HEK293 (cell line): ENCODE measurements around the gene PRR27.

Source experiments
- CTCF ChIA-PET: fragments of 350-600 bp; formaldehyde crosslinking; extraction: SDS; loops from one replicate; lab custom pipeline; 2021; ENCODE audit warnings: antibody characterized with exemption; lab: Yijun Ruan, JAX
- POLR2A ChIA-PET: fragments of 300-600 bp; formaldehyde crosslinking; extraction: SDS; loops from one replicate; lab custom pipeline; 2020; ENCODE audit warnings: antibody characterized with exemption, inconsistent platforms; lab: Yijun Ruan, JAX
- H3K27ac ChIP-seq: fragments of 200-500 bp; sonication (Bioruptor generic); 2 replicates; pipeline ENCODE4 v1.5.1; 2014; ENCODE audit warnings: low read depth, low read length, control low read depth, inconsistent platforms; ENCODE audit errors: extremely low read depth
- H3K36me3 ChIP-seq, 2 experiments: fragments of 200-500 bp in 1 of 2; sonication (Bioruptor generic) in 1 of 2; 1 replicate in 1 of 2; 2 replicates in 1 of 2; pipeline ENCODE4 v1.5.1; 2014 to 2017; ENCODE audit warnings: inconsistent platforms in 2 of 2, low read length in 2 of 2; ENCODE audit not compliant: control insufficient read depth in 2 of 2, insufficient read depth in 1 of 2
- H3K4me1 ChIP-seq: fragments of 200-500 bp; sonication (Bioruptor generic); 2 replicates; pipeline ENCODE4 v1.5.1; 2014; ENCODE audit warnings: mild to moderate bottlenecking, low read length, inconsistent platforms; ENCODE audit not compliant: control insufficient read depth, insufficient read depth
- H3K4me3 ChIP-seq: 2 replicates; pipeline ENCODE4 v1.5.1; 2011; ENCODE audit warnings: low read depth, mild to moderate bottlenecking, control low read depth, low read length, moderate library complexity
- H3K9me3 ChIP-seq: fragments of 200-500 bp; sonication (Bioruptor generic); 2 replicates; pipeline ENCODE4 v1.5.1; 2014; ENCODE audit warnings: low read depth, low read length, inconsistent platforms; ENCODE audit not compliant: control insufficient read depth, insufficient read depth
- GLI4 ChIP-seq: fragments of 450-650 bp; formaldehyde crosslinking; IDR thresholded peaks from 2 replicates; pipeline ENCODE4 v1.5.1; 2016; ENCODE audit warnings: missing biosample characterization, missing genetic modification characterization
- MZF1 ChIP-seq: fragments of 450-650 bp; formaldehyde crosslinking; IDR thresholded peaks from 2 replicates; pipeline ENCODE4 v1.5.1; 2017; ENCODE audit warnings: missing biosample characterization, missing genetic modification characterization, borderline replicate concordance
- RBAK ChIP-seq: fragments of 450-650 bp; formaldehyde crosslinking; IDR thresholded peaks from 2 replicates; pipeline ENCODE4 v1.5.1; 2016; ENCODE audit warnings: missing biosample characterization, missing genetic modification characterization
- SP3 ChIP-seq: fragments of 450-650 bp; formaldehyde crosslinking; IDR thresholded peaks from 2 replicates; pipeline ENCODE4 v1.5.1; 2016; ENCODE audit warnings: missing biosample characterization, missing genetic modification characterization
- YY2 ChIP-seq: fragments of 450-650 bp; formaldehyde crosslinking; IDR thresholded peaks from 2 replicates; pipeline ENCODE4 v1.5.1; 2016; ENCODE audit warnings: missing biosample characterization, missing genetic modification characterization
- ZFP3 ChIP-seq: fragments of 450-650 bp; formaldehyde crosslinking; IDR thresholded peaks from 2 replicates; pipeline ENCODE4 v1.5.1; 2016; ENCODE audit warnings: low read depth, missing biosample characterization, missing genetic modification characterization
- ZNF184 ChIP-seq: fragments of 450-650 bp; IDR thresholded peaks from 2 replicates; pipeline ENCODE4 v1.5.1; 2018; ENCODE audit warnings: missing biosample characterization, mild to moderate bottlenecking, missing genetic modification characterization
- ZNF19 ChIP-seq: fragments of 450-650 bp; formaldehyde crosslinking; IDR thresholded peaks from 2 replicates; pipeline ENCODE4; 2016; ENCODE audit warnings: missing biosample characterization, missing genetic modification characterization, low read depth
- ZNF214 ChIP-seq: fragments of 450-650 bp; formaldehyde crosslinking; IDR thresholded peaks from 2 replicates; pipeline ENCODE4 v1.5.1; 2017; ENCODE audit warnings: missing biosample characterization, mild to moderate bottlenecking, missing genetic modification characterization, borderline replicate concordance
- ZNF274 ChIP-seq, 2 experiments: fragments of 200-500 bp in 1 of 2; fragments of 450-650 bp in 1 of 2; sonication (Bioruptor generic) in 1 of 2; formaldehyde crosslinking in 1 of 2; IDR thresholded peaks; 2 replicates each; pipeline versions ENCODE4 v1.5.1 to v1.6.1; 2014 to 2016; ENCODE audit warnings: borderline replicate concordance in 1 of 2, inconsistent platforms in 1 of 2, low read length in 1 of 2, missing biosample characterization in 1 of 2, missing genetic modification characterization in 1 of 2
- ZNF391 ChIP-seq: fragments of 450-650 bp; formaldehyde crosslinking; IDR thresholded peaks from 2 replicates; pipeline ENCODE4 v1.5.1; 2016; ENCODE audit warnings: low read depth, missing biosample characterization, missing genetic modification characterization, borderline replicate concordance
- ZNF416 ChIP-seq: fragments of 450-650 bp; formaldehyde crosslinking; IDR thresholded peaks from 2 replicates; pipeline ENCODE4 v1.5.1; 2016; ENCODE audit warnings: missing biosample characterization, missing genetic modification characterization
- ZNF423 ChIP-seq: fragments of 450-650 bp; formaldehyde crosslinking; IDR thresholded peaks from 2 replicates; pipeline ENCODE4 v1.5.1; 2016; ENCODE audit warnings: missing biosample characterization, missing genetic modification characterization
- ZNF521 ChIP-seq: fragments of 450-650 bp; formaldehyde crosslinking; IDR thresholded peaks from 2 replicates; pipeline ENCODE4 v1.5.1; 2017; ENCODE audit warnings: missing biosample characterization, mild to moderate bottlenecking, missing genetic modification characterization
- ZNF548 ChIP-seq: fragments of 450-650 bp; formaldehyde crosslinking; IDR thresholded peaks from 2 replicates; pipeline ENCODE4 v1.5.1; 2016; ENCODE audit warnings: missing biosample characterization, missing genetic modification characterization
- ZNF654 ChIP-seq: fragments of 450-650 bp; formaldehyde crosslinking; IDR thresholded peaks from 2 replicates; pipeline ENCODE4 v1.5.1; 2016; ENCODE audit warnings: low read depth, missing biosample characterization, missing genetic modification characterization
- ZNF792 ChIP-seq: fragments of 450-650 bp; formaldehyde crosslinking; IDR thresholded peaks from 2 replicates; pipeline ENCODE4 v1.5.1; 2016; ENCODE audit warnings: missing biosample characterization, missing genetic modification characterization
- ZNF830 ChIP-seq: fragments of 450-650 bp; IDR thresholded peaks from 2 replicates; pipeline ENCODE4 v1.5.0; 2018; ENCODE audit warnings: missing biosample characterization, missing genetic modification characterization, low read depth, mild to moderate bottlenecking, moderate library complexity
- TF ChIP-seq, protein P1 (sequence below): fragments of 450-650 bp; formaldehyde crosslinking; IDR thresholded peaks from 2 replicates; pipeline ENCODE4 v1.5.1; 2016; ENCODE audit warnings: missing biosample characterization, missing genetic modification characterization
- TF ChIP-seq, protein P2 (sequence below): fragments of 450-650 bp; formaldehyde crosslinking; IDR thresholded peaks from 2 replicates; pipeline ENCODE4 v1.5.1; 2016; ENCODE audit warnings: missing biosample characterization, missing genetic modification characterization
- TF ChIP-seq, protein P3 (sequence below): fragments of 450-650 bp; formaldehyde crosslinking; IDR thresholded peaks from 2 replicates; pipeline ENCODE4 v1.5.1; 2017; ENCODE audit warnings: missing biosample characterization, missing genetic modification characterization
- TF ChIP-seq, protein P4 (sequence below): fragments of 450-650 bp; formaldehyde crosslinking; IDR thresholded peaks from 2 replicates; pipeline ENCODE4 v1.5.1; 2016; ENCODE audit warnings: missing biosample characterization, missing genetic modification characterization
- TF ChIP-seq, protein P5 (sequence below): fragments of 450-650 bp; formaldehyde crosslinking; IDR thresholded peaks from 2 replicates; pipeline ENCODE4 v1.5.1; 2016; ENCODE audit warnings: missing biosample characterization, missing genetic modification characterization
- TF ChIP-seq, protein P6 (sequence below): fragments of 450-650 bp; formaldehyde crosslinking; conservative IDR thresholded peaks from 2 replicates; pipeline ENCODE4 v1.5.1; 2016; ENCODE audit warnings: low read depth, missing biosample characterization, missing genetic modification characterization
- TF ChIP-seq, protein P7 (sequence below): fragments of 450-650 bp; formaldehyde crosslinking; IDR thresholded peaks from 2 replicates; pipeline ENCODE4 v1.5.1; 2016; ENCODE audit warnings: missing biosample characterization, missing genetic modification characterization

PRR27 gene

DNA sequence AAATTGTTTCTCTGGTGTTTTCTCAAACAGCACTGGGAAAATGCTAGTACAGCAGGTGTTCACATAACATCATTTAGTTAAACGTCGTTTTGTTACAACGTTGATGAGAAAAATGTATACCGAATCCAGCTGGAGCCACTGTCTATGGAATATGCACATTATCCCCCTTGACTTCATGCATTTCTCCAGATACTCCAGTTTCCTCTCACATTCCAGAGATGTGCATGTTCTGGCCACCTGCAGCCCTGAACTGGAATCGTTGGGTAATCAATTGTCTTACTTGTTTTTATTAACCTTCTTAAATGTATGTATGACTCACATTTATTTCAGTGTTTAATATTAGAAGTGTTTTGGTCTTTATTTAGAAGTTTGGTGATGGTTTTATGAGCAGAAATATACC is 23.1 kb downstream of the PRR27 start (continued):
- TF ChIP-seq, protein P1, sequence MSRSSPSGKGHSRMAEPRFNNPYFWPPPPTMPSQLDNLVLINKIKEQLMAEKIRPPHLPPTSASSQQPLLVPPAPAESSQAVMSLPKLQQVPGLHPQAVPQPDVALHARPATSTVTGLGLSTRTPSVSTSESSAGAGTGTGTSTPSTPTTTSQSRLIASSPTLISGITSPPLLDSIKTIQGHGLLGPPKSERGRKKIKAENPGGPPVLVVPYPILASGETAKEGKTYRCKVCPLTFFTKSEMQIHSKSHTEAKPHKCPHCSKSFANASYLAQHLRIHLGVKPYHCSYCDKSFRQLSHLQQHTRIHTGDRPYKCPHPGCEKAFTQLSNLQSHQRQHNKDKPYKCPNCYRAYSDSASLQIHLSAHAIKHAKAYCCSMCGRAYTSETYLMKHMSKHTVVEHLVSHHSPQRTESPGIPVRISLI = no peak
- TF ChIP-seq ZNF214 (tag by site-specific recombination) (no peak), ZFP3 (tag by site-specific recombination) (no peak), ZNF391 (tag by site-specific recombination) (no peak), RBAK (tag by site-specific recombination) (no peak), MZF1 (tag by site-specific recombination) (no peak), SP3 (tag by site-specific recombination) (no peak), ZNF792 (tag by site-specific recombination) (no peak), ZNF416 (no peak), ZNF654 (tag by site-specific recombination) (no peak), ZNF548 (tag by site-specific recombination) (no peak)
- TF ChIP-seq, protein P2, sequence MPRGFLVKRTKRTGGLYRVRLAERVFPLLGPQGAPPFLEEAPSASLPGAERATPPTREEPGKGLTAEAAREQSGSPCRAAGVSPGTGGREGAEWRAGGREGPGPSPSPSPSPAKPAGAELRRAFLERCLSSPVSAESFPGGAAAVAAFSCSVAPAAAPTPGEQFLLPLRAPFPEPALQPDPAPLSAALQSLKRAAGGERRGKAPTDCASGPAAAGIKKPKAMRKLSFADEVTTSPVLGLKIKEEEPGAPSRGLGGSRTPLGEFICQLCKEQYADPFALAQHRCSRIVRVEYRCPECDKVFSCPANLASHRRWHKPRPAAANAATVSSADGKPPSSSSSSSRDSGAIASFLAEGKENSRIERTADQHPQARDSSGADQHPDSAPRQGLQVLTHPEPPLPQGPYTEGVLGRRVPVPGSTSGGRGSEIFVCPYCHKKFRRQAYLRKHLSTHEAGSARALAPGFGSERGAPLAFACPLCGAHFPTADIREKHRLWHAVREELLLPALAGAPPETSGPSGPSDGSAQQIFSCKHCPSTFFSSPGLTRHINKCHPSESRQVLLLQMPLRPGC = no peak
- TF ChIP-seq, protein P3, sequence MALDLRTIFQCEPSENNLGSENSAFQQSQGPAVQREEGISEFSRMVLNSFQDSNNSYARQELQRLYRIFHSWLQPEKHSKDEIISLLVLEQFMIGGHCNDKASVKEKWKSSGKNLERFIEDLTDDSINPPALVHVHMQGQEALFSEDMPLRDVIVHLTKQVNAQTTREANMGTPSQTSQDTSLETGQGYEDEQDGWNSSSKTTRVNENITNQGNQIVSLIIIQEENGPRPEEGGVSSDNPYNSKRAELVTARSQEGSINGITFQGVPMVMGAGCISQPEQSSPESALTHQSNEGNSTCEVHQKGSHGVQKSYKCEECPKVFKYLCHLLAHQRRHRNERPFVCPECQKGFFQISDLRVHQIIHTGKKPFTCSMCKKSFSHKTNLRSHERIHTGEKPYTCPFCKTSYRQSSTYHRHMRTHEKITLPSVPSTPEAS = no peak
- TF ChIP-seq, all 188 proteins: peak for 0

DNA sequence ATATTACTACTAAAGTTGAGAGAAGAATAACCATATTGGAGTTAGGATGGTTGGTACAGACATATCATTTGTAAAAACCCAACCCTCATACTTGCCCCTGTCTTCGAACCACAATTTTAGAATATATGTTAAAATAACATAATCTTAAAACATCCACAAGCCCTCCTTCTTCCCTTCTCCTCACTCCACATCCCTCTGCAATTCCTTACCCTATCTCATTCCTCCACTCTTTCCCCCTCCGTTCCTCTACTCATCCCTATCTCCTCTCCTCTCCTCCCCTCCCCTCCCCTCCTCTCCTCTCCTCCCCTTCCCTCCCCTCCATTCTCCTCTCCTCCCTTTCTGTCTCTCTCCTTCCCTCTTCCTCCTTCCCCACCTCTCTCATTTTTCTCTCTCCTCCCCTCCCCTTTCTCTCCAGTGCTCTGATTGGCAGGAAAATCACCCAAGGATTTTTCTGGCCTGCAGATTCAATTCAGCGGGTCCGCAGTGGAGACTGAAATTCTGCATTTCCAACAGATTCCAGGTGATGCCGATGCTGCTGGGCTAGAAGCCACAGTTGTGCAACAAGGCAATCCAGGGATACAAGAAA is 24.1 kb downstream of the PRR27 start:
- ChIA-PET CTCF (no interaction called here), POLR2A (no interaction called here)
- Histone ChIP-seq H3K36me3 (no peaks in the 10 kb centered on the region), H3K4me3 (no peak overlapping the region), H3K4me1 (no peaks in the 10 kb centered on the region), H3K9me3 (no peaks in the 10 kb centered on the region), H3K27ac (no peak overlapping the region)
- TF ChIP-seq ZNF830 (tag by site-specific recombination) (no peak), GLI4 (tag by site-specific recombination) (no peak), ZNF19 (tag by site-specific recombination) (no peak), ZNF521 (tag by site-specific recombination) (no peak), YY2 (tag by site-specific recombination) (no peak), ZNF184 (tag by site-specific recombination) (no peak), ZFP3 (tag by site-specific recombination) (no peak), ZNF423 (no peak), ZNF274 (IDR thresholded peaks at IDR 0.05; ENCODE audit: low read length) (no peak), ZNF274 (tag by site-specific recombination; IDR thresholded peaks at IDR 0.05; ENCODE audit: borderline replicate concordance) (no peak)
- TF ChIP-seq, protein P4, sequence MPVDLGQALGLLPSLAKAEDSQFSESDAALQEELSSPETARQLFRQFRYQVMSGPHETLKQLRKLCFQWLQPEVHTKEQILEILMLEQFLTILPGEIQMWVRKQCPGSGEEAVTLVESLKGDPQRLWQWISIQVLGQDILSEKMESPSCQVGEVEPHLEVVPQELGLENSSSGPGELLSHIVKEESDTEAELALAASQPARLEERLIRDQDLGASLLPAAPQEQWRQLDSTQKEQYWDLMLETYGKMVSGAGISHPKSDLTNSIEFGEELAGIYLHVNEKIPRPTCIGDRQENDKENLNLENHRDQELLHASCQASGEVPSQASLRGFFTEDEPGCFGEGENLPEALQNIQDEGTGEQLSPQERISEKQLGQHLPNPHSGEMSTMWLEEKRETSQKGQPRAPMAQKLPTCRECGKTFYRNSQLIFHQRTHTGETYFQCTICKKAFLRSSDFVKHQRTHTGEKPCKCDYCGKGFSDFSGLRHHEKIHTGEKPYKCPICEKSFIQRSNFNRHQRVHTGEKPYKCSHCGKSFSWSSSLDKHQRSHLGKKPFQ (tag by site-specific recombination) = no peak
- TF ChIP-seq, protein P5, sequence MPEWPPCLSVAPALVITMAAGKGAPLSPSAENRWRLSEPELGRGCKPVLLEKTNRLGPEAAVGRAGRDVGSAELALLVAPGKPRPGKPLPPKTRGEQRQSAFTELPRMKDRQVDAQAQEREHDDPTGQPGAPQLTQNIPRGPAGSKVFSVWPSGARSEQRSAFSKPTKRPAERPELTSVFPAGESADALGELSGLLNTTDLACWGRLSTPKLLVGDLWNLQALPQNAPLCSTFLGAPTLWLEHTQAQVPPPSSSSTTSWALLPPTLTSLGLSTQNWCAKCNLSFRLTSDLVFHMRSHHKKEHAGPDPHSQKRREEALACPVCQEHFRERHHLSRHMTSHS (tag by site-specific recombination) = no peak
- TF ChIP-seq, protein P6, sequence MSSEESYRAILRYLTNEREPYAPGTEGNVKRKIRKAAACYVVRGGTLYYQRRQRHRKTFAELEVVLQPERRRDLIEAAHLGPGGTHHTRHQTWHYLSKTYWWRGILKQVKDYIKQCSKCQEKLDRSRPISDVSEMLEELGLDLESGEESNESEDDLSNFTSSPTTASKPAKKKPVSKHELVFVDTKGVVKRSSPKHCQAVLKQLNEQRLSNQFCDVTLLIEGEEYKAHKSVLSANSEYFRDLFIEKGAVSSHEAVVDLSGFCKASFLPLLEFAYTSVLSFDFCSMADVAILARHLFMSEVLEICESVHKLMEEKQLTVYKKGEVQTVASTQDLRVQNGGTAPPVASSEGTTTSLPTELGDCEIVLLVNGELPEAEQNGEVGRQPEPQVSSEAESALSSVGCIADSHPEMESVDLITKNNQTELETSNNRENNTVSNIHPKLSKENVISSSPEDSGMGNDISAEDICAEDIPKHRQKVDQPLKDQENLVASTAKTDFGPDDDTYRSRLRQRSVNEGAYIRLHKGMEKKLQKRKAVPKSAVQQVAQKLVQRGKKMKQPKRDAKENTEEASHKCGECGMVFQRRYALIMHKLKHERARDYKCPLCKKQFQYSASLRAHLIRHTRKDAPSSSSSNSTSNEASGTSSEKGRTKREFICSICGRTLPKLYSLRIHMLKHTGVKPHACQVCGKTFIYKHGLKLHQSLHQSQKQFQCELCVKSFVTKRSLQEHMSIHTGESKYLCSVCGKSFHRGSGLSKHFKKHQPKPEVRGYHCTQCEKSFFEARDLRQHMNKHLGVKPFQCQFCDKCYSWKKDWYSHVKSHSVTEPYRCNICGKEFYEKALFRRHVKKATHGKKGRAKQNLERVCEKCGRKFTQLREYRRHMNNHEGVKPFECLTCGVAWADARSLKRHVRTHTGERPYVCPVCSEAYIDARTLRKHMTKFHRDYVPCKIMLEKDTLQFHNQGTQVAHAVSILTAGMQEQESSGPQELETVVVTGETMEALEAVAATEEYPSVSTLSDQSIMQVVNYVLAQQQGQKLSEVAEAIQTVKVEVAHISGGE (tag by site-specific recombination) = no peak
- TF ChIP-seq, protein P7, sequence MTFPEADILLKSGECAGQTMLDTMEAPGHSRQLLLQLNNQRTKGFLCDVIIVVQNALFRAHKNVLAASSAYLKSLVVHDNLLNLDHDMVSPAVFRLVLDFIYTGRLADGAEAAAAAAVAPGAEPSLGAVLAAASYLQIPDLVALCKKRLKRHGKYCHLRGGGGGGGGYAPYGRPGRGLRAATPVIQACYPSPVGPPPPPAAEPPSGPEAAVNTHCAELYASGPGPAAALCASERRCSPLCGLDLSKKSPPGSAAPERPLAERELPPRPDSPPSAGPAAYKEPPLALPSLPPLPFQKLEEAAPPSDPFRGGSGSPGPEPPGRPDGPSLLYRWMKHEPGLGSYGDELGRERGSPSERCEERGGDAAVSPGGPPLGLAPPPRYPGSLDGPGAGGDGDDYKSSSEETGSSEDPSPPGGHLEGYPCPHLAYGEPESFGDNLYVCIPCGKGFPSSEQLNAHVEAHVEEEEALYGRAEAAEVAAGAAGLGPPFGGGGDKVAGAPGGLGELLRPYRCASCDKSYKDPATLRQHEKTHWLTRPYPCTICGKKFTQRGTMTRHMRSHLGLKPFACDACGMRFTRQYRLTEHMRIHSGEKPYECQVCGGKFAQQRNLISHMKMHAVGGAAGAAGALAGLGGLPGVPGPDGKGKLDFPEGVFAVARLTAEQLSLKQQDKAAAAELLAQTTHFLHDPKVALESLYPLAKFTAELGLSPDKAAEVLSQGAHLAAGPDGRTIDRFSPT (tag by site-specific recombination) = no peak
